Trophoblast cell (in vitro differentiated cells and primary cell): ENCODE results near the gene CIAO2B.

Experiments
- DNase-seq, 2 donors: peaks; one replicate each; pipeline ENCODE4 v3.0.0-alpha.2; 2016
- H2AFZ ChIP-seq: 2 replicates; pipeline ENCODE4 v1.6.1; 2013; ENCODE audit warnings: low read length, moderate library complexity, mild to moderate bottlenecking; ENCODE audit not compliant: insufficient read depth, poor library complexity
- H2AK5ac ChIP-seq: 2 replicates; pipeline ENCODE4 v1.6.1; 2013; ENCODE audit warnings: mild to moderate bottlenecking, low read length
- H2BK120ac ChIP-seq: 2 replicates; pipeline ENCODE4 v1.6.1; 2013; ENCODE audit warnings: low read length, mild to moderate bottlenecking, moderate library complexity; ENCODE audit not compliant: insufficient read depth, poor library complexity
- H2BK12ac ChIP-seq: 2 replicates; pipeline ENCODE4 v1.6.1; 2013; ENCODE audit warnings: mild to moderate bottlenecking, low read length, moderate library complexity
- H2BK5ac ChIP-seq: 2 replicates; pipeline ENCODE4 v1.6.1; 2013; ENCODE audit warnings: low read length, low read depth, moderate library complexity, mild to moderate bottlenecking; ENCODE audit not compliant: poor library complexity
- H3K14ac ChIP-seq: 2 replicates; pipeline ENCODE4 v1.6.1; 2013; ENCODE audit warnings: mild to moderate bottlenecking, low read length
- H3K18ac ChIP-seq: 2 replicates; pipeline ENCODE4 v1.6.1; 2013; ENCODE audit warnings: mild to moderate bottlenecking, low read length
- H3K23ac ChIP-seq: 2 replicates; pipeline ENCODE4 v1.6.1; 2013; ENCODE audit warnings: low read length
- H3K27ac ChIP-seq: 2 replicates; pipeline ENCODE4 v1.5.1; 2013; ENCODE audit warnings: low read depth, mild to moderate bottlenecking, inconsistent platforms, low read length, moderate library complexity
- H3K27me3 ChIP-seq: 2 replicates; pipeline ENCODE4 v1.6.1; 2013; ENCODE audit warnings: inconsistent platforms, mild to moderate bottlenecking, low read length, moderate library complexity; ENCODE audit not compliant: insufficient read depth
- H3K36me3 ChIP-seq, 2 experiments: 1 replicate in 1 of 2; 2 replicates in 1 of 2; pipeline ENCODE4 v1.6.1; 2013; ENCODE audit warnings: low read length in 2 of 2, mild to moderate bottlenecking in 2 of 2, moderate library complexity in 1 of 2; ENCODE audit not compliant: insufficient read depth in 2 of 2, control insufficient read depth in 1 of 2
- H3K4ac ChIP-seq: 2 replicates; pipeline ENCODE4 v1.6.1; 2013; ENCODE audit warnings: low read depth, mild to moderate bottlenecking, low read length, moderate library complexity
- H3K4me1 ChIP-seq, 2 experiments: 1 replicate in 1 of 2; 2 replicates in 1 of 2; pipeline ENCODE4 v1.6.1; 2013; ENCODE audit warnings: low read length in 2 of 2, mild to moderate bottlenecking in 2 of 2, moderate library complexity in 1 of 2; ENCODE audit not compliant: insufficient read depth in 2 of 2, control insufficient read depth in 1 of 2
- H3K4me2 ChIP-seq: 2 replicates; pipeline ENCODE4 v1.6.1; 2013; ENCODE audit warnings: inconsistent platforms, mild to moderate bottlenecking, low read length, moderate library complexity
- H3K4me3 ChIP-seq: 2 replicates; pipeline ENCODE4 v1.5.1; 2013; ENCODE audit warnings: mild to moderate bottlenecking, low read depth, low read length, inconsistent platforms
- H3K79me1 ChIP-seq: one replicate; pipeline ENCODE4 v1.6.1; 2013; ENCODE audit warnings: low read length
- H3K79me2 ChIP-seq: 2 replicates; pipeline ENCODE4 v1.6.1; 2013; ENCODE audit warnings: low read length, mild to moderate bottlenecking; ENCODE audit not compliant: control insufficient read depth, insufficient read depth, poor library complexity
- H3K9ac ChIP-seq: 2 replicates; pipeline ENCODE4 v1.6.1; 2013; ENCODE audit warnings: mild to moderate bottlenecking, low read length
- H3K9me3 ChIP-seq: 2 replicates; pipeline ENCODE4 v1.6.1; 2013; ENCODE audit warnings: low read depth, mild to moderate bottlenecking, control low read depth, inconsistent platforms, low read length; ENCODE audit not compliant: insufficient read depth
- H4K12ac ChIP-seq: 2 replicates; pipeline ENCODE4 v1.6.1; 2013; ENCODE audit warnings: low read depth, mild to moderate bottlenecking, low read length, moderate library complexity
- H4K8ac ChIP-seq: 2 replicates; pipeline ENCODE4 v1.6.1; 2013; ENCODE audit warnings: low read depth, mild to moderate bottlenecking, low read length, moderate library complexity
- H4K91ac ChIP-seq: one replicate; pipeline ENCODE4 v1.6.1; 2013; ENCODE audit warnings: low read depth, mild to moderate bottlenecking, low read length, moderate library complexity
- WGBS: extraction: QIAGEN DNeasy Blood & Tissue Kit; methylation state at CpG from one replicate; pipeline ENCODE4 v1.1.7; 2013; ENCODE audit warnings: missing lambda C conversion rate; ENCODE audit not compliant: insufficient read length, insufficient coverage; ENCODE audit errors: extremely low coverage; 5-methylcytosine and 5-hydroxymethylcytosine counted together

The CIAO2B gene

GRCh38 chr16:66973716-66974115 lies 39.5 kb upstream of the CIAO2B start:
- Histone ChIP-seq H3K14ac (no peak overlapping the region), H2AK5ac (no peak overlapping the region), H3K9me3 (no peaks in the 10 kb centered on the region)

GRCh38 chr16:66972983-66973382 lies 38.8 kb upstream of the CIAO2B start:
- WGBS, result no CpG with 5 or more reads among the region's 9 CpGs
- H4K8ac ChIP-seq, result no peak overlapping the region
- H3K36me3 ChIP-seq, result no peaks in the 10 kb centered on the region
- H3K4me2 ChIP-seq, result no peak overlapping the region
- H3K23ac ChIP-seq, result no peak overlapping the region
- no peak overlapping the region for H3K18ac ChIP-seq
- H3K4me1 ChIP-seq, result no peaks in the 10 kb centered on the region
- H3K4ac ChIP-seq, result no peak overlapping the region
- no peak overlapping the region for H3K14ac ChIP-seq
- no peak overlapping the region for H4K12ac ChIP-seq
- H3K27me3 ChIP-seq, result no peaks in the 10 kb centered on the region
- no peak overlapping the region for H4K91ac ChIP-seq
- DNase-seq, result no peak
- H2BK120ac ChIP-seq, result no peak overlapping the region
- H3K79me1 ChIP-seq, result no peaks in the 10 kb centered on the region
- H3K79me2 ChIP-seq, result no peaks in the 10 kb centered on the region
- no peak overlapping the region for H3K9ac ChIP-seq
- no peak overlapping the region for H2BK5ac ChIP-seq
- no peak overlapping the region for H3K4me3 ChIP-seq
- H2AK5ac ChIP-seq, result no peak overlapping the region
- no peak overlapping the region for H2AFZ ChIP-seq
- H3K9me3 ChIP-seq, result no peaks in the 10 kb centered on the region
- no peak overlapping the region for H3K27ac ChIP-seq
- no peak overlapping the region for H2BK12ac ChIP-seq

More at GRCh38 chr16:66973716-66974115, 39.5 kb upstream of the CIAO2B start:
- H3K4me3 ChIP-seq, result no peak overlapping the region
- no CpG with 5 or more reads among the region's 6 CpGs for WGBS
- no peak overlapping the region for H4K12ac ChIP-seq
- H4K91ac ChIP-seq, result no peak overlapping the region
- no peak overlapping the region for H3K27ac ChIP-seq
- H3K4me2 ChIP-seq, result no peak overlapping the region
- no peak overlapping the region for H2BK120ac ChIP-seq
- H2BK12ac ChIP-seq, result no peak overlapping the region
- no peak overlapping the region for H3K4ac ChIP-seq
- no peak overlapping the region for H2BK5ac ChIP-seq
- H2AFZ ChIP-seq, result no peak overlapping the region
- H3K23ac ChIP-seq, result no peak overlapping the region
- no peaks in the 10 kb centered on the region for H3K36me3 ChIP-seq
- no peak overlapping the region for H4K8ac ChIP-seq
- H3K18ac ChIP-seq, result no peak overlapping the region
- no peaks in the 10 kb centered on the region for H3K79me1 ChIP-seq
- H3K4me1 ChIP-seq, result no peaks in the 10 kb centered on the region
- no peak overlapping the region for H3K9ac ChIP-seq
- no peaks in the 10 kb centered on the region for H3K79me2 ChIP-seq
- no peak for DNase-seq
- no peaks in the 10 kb centered on the region for H3K27me3 ChIP-seq

GRCh38 chr16:66970775-66971720 lies 36.8 kb upstream of the CIAO2B start:
- Histone ChIP-seq H2BK120ac (no peak overlapping the region), H2BK12ac (no peak overlapping the region), H2BK5ac (no peak overlapping the region), H3K79me1 (no peaks in the 10 kb centered on the region), H3K27me3 (no peaks in the 10 kb centered on the region), H3K79me2 (no peaks in the 10 kb centered on the region), H4K8ac (no peak overlapping the region), H3K9me3 (no peaks in the 10 kb centered on the region), H3K18ac (no peak overlapping the region), H3K36me3 (no peaks in the 10 kb centered on the region), H2AK5ac (no peak overlapping the region), H3K4ac (no peak overlapping the region), H4K91ac (no peak overlapping the region), H4K12ac (no peak overlapping the region), H3K4me1 (no peaks in the 10 kb centered on the region), H3K9ac (no peak overlapping the region), H3K23ac (no peak overlapping the region), H3K4me3 (no peak overlapping the region), H3K14ac (no peak overlapping the region), H2AFZ (no peak overlapping the region), H3K4me2 (no peak overlapping the region), H3K27ac (no peak overlapping the region)
- DNase-seq, result no peak
- no CpG with 5 or more reads among the region's 10 CpGs for WGBS

- Histone ChIP-seq H2BK5ac (no peak overlapping the region), H3K27ac (no peak overlapping the region), H3K79me2 (no peaks in the 10 kb centered on the region), H3K4me2 (no peak overlapping the region), H3K23ac (no peak overlapping the region), H3K9me3 (no peaks in the 10 kb centered on the region), H4K8ac (no peak overlapping the region), H3K79me1 (no peaks in the 10 kb centered on the region), H4K12ac (no peak overlapping the region), H2BK120ac (no peak overlapping the region), H4K91ac (no peak overlapping the region), H3K4me3 (no peak overlapping the region), H2BK12ac (no peak overlapping the region), H3K9ac (no peak overlapping the region), H2AFZ (no peak overlapping the region), H3K18ac (no peak overlapping the region), H3K4ac (no peak overlapping the region), H3K14ac (no peak overlapping the region), H3K4me1 (no peaks in the 10 kb centered on the region), H2AK5ac (no peak overlapping the region), H3K36me3 (no peaks in the 10 kb centered on the region), H3K27me3 (no peaks in the 10 kb centered on the region)
- WGBS, result no CpG with 5 or more reads among the region's 5 CpGs
- no peak for DNase-seq
Measured at GRCh38 chr16:66968847-66969246, 34.6 kb upstream of the CIAO2B start.
